Stimulated activated CD8-positive, alpha-beta memory T cell treated with anti-CD3 and anti-CD28 coated beads, Interleukin-12 subunit alpha, Interleukin-12 subunit beta, amount 100 ng/mL, for 24 hours (primary cell): ENCODE data around the gene ATP9B.
A peak's percentile ranks its signal among the peaks of the same experiment; 100 is the strongest.
"Not testable (repeated sequence)": the region's sequence is repeated elsewhere in the genome, so short reads cannot be mapped to it uniquely, and the experiment has no call there.

ENCODE experiments used
- DNase-seq: peaks from one replicate; pipeline ENCODE4 v3.0.0-alpha.2; 2020; ENCODE audit errors: extremely low read depth

The ATP9B gene

GRCh38 chr18:79229431-79229830 lies 160.2 kb downstream of the ATP9B start:
- DNase-seq, result no peak

GRCh38 chr18:79234438-79234837 lies 165.2 kb downstream of the ATP9B start:
- DNase-seq, result no peak

GRCh38 chr18:79239631-79240030 lies 170.4 kb downstream of the ATP9B start:
- no peak for DNase-seq

GRCh38 chr18:79241755-79242154 lies 172.6 kb downstream of the ATP9B start:
- no peak for DNase-seq

- no peak for DNase-seq
Observed at GRCh38 chr18:79242246-79242645, 173.1 kb downstream of the ATP9B start.

- DNase-seq, result no peak
Observed at GRCh38 chr18:79245517-79246001, 176.4 kb downstream of the ATP9B start.

GRCh38 chr18:79246309-79247108 lies 177.3 kb downstream of the ATP9B start:
- DNase-seq, result peak; percentile 42

- no peak for DNase-seq
Observed at GRCh38 chr18:79248495-79249060, 179.4 kb downstream of the ATP9B start.

GRCh38 chr18:79250301-79250981 lies 181.2 kb downstream of the ATP9B start:
- DNase-seq, result no peak

- DNase-seq, result no peak
Observed at GRCh38 chr18:79251021-79251420, 181.8 kb downstream of the ATP9B start.

- no peak for DNase-seq
Observed at GRCh38 chr18:79252904-79253633, 183.9 kb downstream of the ATP9B start.

- DNase-seq, result no peak
Observed at GRCh38 chr18:79257480-79257879, 188.3 kb downstream of the ATP9B start.

GRCh38 chr18:79258447-79258846 lies 189.3 kb downstream of the ATP9B start:
- no peak for DNase-seq

GRCh38 chr18:79259218-79259617 lies 190.0 kb downstream of the ATP9B start:
- DNase-seq, result no peak

GRCh38 chr18:79260023-79260422 lies 190.8 kb downstream of the ATP9B start:
- no peak for DNase-seq

GRCh38 chr18:79260510-79260909 lies 191.3 kb downstream of the ATP9B start:
- no peak for DNase-seq

- DNase-seq, result not testable (repeated sequence)
Observed at GRCh38 chr18:79265068-79265467, 195.9 kb downstream of the ATP9B start.

- DNase-seq, result not testable (repeated sequence)
Observed at GRCh38 chr18:79271812-79272211, 202.6 kb downstream of the ATP9B start.

- DNase-seq, result no peak
Observed at GRCh38 chr18:79272916-79273315, 203.7 kb downstream of the ATP9B start.

- no peak for DNase-seq
Observed at GRCh38 chr18:79274823-79275222, 205.6 kb downstream of the ATP9B start.

GRCh38 chr18:79275461-79275860 lies 206.3 kb downstream of the ATP9B start:
- DNase-seq, result no peak

GRCh38 chr18:79275992-79276391 lies 206.8 kb downstream of the ATP9B start:
- DNase-seq, result no peak
